Endodermal cell (in vitro differentiated cells): Measurements from ENCODE around the gene TESK1. TPM values are rescaled to one million over a fixed set of nuclear protein-coding genes. Genes with fewer than 3 reads are reported as not detected.

Experiments
- DNase-seq: peaks from one replicate; pipeline ENCODE4 v3.0.0-alpha.2; 2017
- H3K27ac ChIP-seq: 2 replicates; pipeline ENCODE4 v1.5.1; 2013; ENCODE audit warnings: mild to moderate bottlenecking, low read depth, low read length, moderate library complexity
- H3K27me3 ChIP-seq: 2 replicates; pipeline ENCODE4 v1.6.1; 2013; ENCODE audit warnings: mild to moderate bottlenecking, low read length, moderate library complexity; ENCODE audit not compliant: insufficient read depth, control insufficient read depth, poor library complexity, severe bottlenecking
- H3K36me3 ChIP-seq: 2 replicates; pipeline ENCODE4 v1.7.0; 2013; ENCODE audit warnings: mild to moderate bottlenecking, low read length, moderate library complexity; ENCODE audit not compliant: control insufficient read depth, insufficient read depth
- H3K4me1 ChIP-seq: one replicate; pipeline ENCODE4 v1.7.0; 2013; ENCODE audit warnings: low read length; ENCODE audit not compliant: control insufficient read depth, insufficient read depth
- H3K4me3 ChIP-seq: 2 replicates; pipeline ENCODE4 v1.5.1; 2013; ENCODE audit warnings: mild to moderate bottlenecking, low read length, moderate library complexity
- H3K9ac ChIP-seq: 2 replicates; pipeline ENCODE4 v1.6.1; 2013; ENCODE audit warnings: mild to moderate bottlenecking, low read length, moderate library complexity; ENCODE audit not compliant: poor library complexity, severe bottlenecking; ENCODE audit errors: extremely low read depth
- H3K9me3 ChIP-seq: 2 replicates; pipeline ENCODE4 v1.6.1; 2013; ENCODE audit warnings: mild to moderate bottlenecking, low read length, moderate library complexity; ENCODE audit not compliant: control insufficient read depth
- H3K27ac Mint-ChIP-seq: 2 replicates; pipeline ENCODE4 v1.8.0; 2020; ENCODE audit warnings: mixed read lengths
- H3K27me3 Mint-ChIP-seq: 2 replicates; pipeline ENCODE4 v1.8.0; 2021; ENCODE audit warnings: mild to moderate bottlenecking, mixed read lengths; ENCODE audit not compliant: insufficient read depth
- H3K36me3 Mint-ChIP-seq: 2 replicates; pipeline ENCODE4 v1.8.0; 2020; ENCODE audit warnings: low read depth, mixed read lengths
- H3K4me1 Mint-ChIP-seq: 2 replicates; pipeline ENCODE4 v1.8.0; 2020; ENCODE audit warnings: mixed read lengths
- H3K4me3 Mint-ChIP-seq: 2 replicates; pipeline ENCODE4 v1.8.0; 2020; ENCODE audit warnings: mild to moderate bottlenecking, moderate library complexity, mixed read lengths
- H3K9me3 Mint-ChIP-seq: 2 replicates; pipeline ENCODE4 v1.8.0; 2020; ENCODE audit warnings: mild to moderate bottlenecking, mixed read lengths
- CTCF ChIP-seq: fragments of 200-600 bp; sonication (generic); conservative IDR thresholded peaks from 2 replicates; pipeline ENCODE4 v1.5.0; 2021; ENCODE audit warnings: antibody characterized with exemption, mild to moderate bottlenecking
- WGBS, 2 experiments: methylation state at CpG; one replicate each; pipeline versions ENCODE4 v1.1.5 to v1.1.7; 2013; ENCODE audit warnings: missing lambda C conversion rate in 2 of 2, mixed read lengths in 1 of 2; ENCODE audit not compliant: insufficient coverage in 1 of 2, insufficient read length in 1 of 2; 5-methylcytosine and 5-hydroxymethylcytosine counted together
- total RNA-seq, 2 donors: library from RNA; stranded (reverse); fragmentation: NEBNext Ultra II Directional in 1 of 2; extraction: Animal tissue kit (Norgen Biotek cat#: 25700) in 1 of 2; gene quantifications; 2 replicates in 1 of 2; 3 replicates in 1 of 2; pipeline ENCODE4 v1.2.1, GENCODE V29; 2021

TESK1 gene
- total RNA-seq, 2 donors from 2014 or later, result 30.7 to 35.2 TPM

GRCh38 chr9:35615981-35616680, 11.1 kb downstream of the TESK1 start:
- Mint-ChIP-seq H3K4me3 (peak overlapping the region; percentile 58), H3K36me3 (no peaks in the 10 kb centered on the region), H3K4me1 (peaks cover 12% of the 10 kb centered on the region), H3K9me3 (no peaks in the 10 kb centered on the region), H3K27me3 (peaks cover 65% of the 10 kb centered on the region), H3K27ac (no peak overlapping the region)
- no peak for TF ChIP-seq CTCF
- Histone ChIP-seq H3K9me3 (no peaks in the 10 kb centered on the region), H3K27me3 (peaks cover 45% of the 10 kb centered on the region), H3K9ac (no peak overlapping the region), H3K4me1 (no peaks in the 10 kb centered on the region), H3K4me3 (no peak overlapping the region), H3K27ac (no peak overlapping the region), H3K36me3 (no peaks in the 10 kb centered on the region)
- peak; percentile 63 for DNase-seq
- WGBS, 2 experiments, result 80 to 86% methylated on average over 15 to 17 of the region's 17 CpGs

GRCh38 chr9:35616681-35617459, 11.8 kb downstream of the TESK1 start:
- peaks cover 45% of the 10 kb centered on the region for H3K27me3 ChIP-seq
- peaks cover 12% of the 10 kb centered on the region for H3K4me1 Mint-ChIP-seq
- no peaks in the 10 kb centered on the region for H3K9me3 ChIP-seq
- no peaks in the 10 kb centered on the region for H3K36me3 ChIP-seq
- peak overlapping the region; percentile 58 for H3K4me3 Mint-ChIP-seq
- H3K27ac ChIP-seq, result no peak overlapping the region
- H3K4me1 ChIP-seq, result no peaks in the 10 kb centered on the region
- peaks cover 65% of the 10 kb centered on the region for H3K27me3 Mint-ChIP-seq
- no peaks in the 10 kb centered on the region for H3K36me3 Mint-ChIP-seq
- TF ChIP-seq CTCF, result no peak
- 14 to 24% methylated on average over 34 to 51 of the region's 51 CpGs for WGBS, 2 experiments
- H3K27ac Mint-ChIP-seq, result no peak overlapping the region
- no peaks in the 10 kb centered on the region for H3K9me3 Mint-ChIP-seq
- H3K9ac ChIP-seq, result no peak overlapping the region
- peak; percentile 76 for DNase-seq
- peak overlapping the region; percentile 68 for H3K4me3 ChIP-seq

GRCh38 chr9:35617548-35617947, 12.5 kb downstream of the TESK1 start:
- Histone ChIP-seq H3K36me3 (no peaks in the 10 kb centered on the region), H3K4me1 (no peaks in the 10 kb centered on the region), H3K27ac (no peak overlapping the region), H3K9ac (no peak overlapping the region), H3K27me3 (peaks cover 45% of the 10 kb centered on the region), H3K9me3 (no peaks in the 10 kb centered on the region), H3K4me3 (peak overlapping the region; percentile 68)
- no peak for DNase-seq
- H3K4me3 Mint-ChIP-seq, result peak overlapping the region; percentile 58
- 80 to 83% methylated on average over 4 to 8 of the region's 8 CpGs for WGBS, 2 experiments
- H3K4me1 Mint-ChIP-seq, result peaks cover 12% of the 10 kb centered on the region
- H3K27me3 Mint-ChIP-seq, result peaks cover 65% of the 10 kb centered on the region
- no peak for TF ChIP-seq CTCF
- H3K36me3 Mint-ChIP-seq, result no peaks in the 10 kb centered on the region
- no peak overlapping the region for H3K27ac Mint-ChIP-seq
- H3K9me3 Mint-ChIP-seq, result no peaks in the 10 kb centered on the region
